AG04450 (cell line): ENCODE measurements around the gene COPB2. TPM values are rescaled to one million over a fixed set of nuclear protein-coding genes. Genes with fewer than 3 reads are reported as not detected.

ENCODE experiments used
- CTCF ChIA-PET: fragments of 300-600, 350-600 bp; formaldehyde crosslinking; extraction: SDS; loops from one replicate; lab custom pipeline; 2022; ENCODE audit warnings: antibody characterized with exemption, inconsistent platforms; lab: Charles Lee
- POLR2A ChIA-PET: fragments of 350-600 bp; formaldehyde crosslinking; extraction: SDS; loops from one replicate; lab custom pipeline; 2021; ENCODE audit warnings: antibody characterized with exemption, inconsistent platforms; lab: Yijun Ruan, JAX
- DNase-seq: peaks from one replicate; pipeline ENCODE4 v3.0.0-alpha.2; 2011; ENCODE audit warnings: low read depth, low spot score
- H3K27ac ChIP-seq: one replicate; pipeline ENCODE4 v1.5.1; 2012; ENCODE audit warnings: low read depth, low read length, control low read depth
- H3K27me3 ChIP-seq: one replicate; pipeline ENCODE4 v1.6.0; 2012; ENCODE audit warnings: low read length; ENCODE audit not compliant: control insufficient read depth, insufficient read depth
- H3K4me3 ChIP-seq: 2 replicates; pipeline ENCODE4 v1.5.1; 2011; ENCODE audit warnings: mild to moderate bottlenecking, low read depth, low read length, control low read depth
- H3K9me3 ChIP-seq: 2 replicates; pipeline ENCODE4 v1.5.1; 2012; ENCODE audit warnings: low read length; ENCODE audit not compliant: control insufficient read depth, insufficient read depth
- polyA plus RNA-seq: library from polyadenylated mRNA; depleted of rRNA; stranded (reverse); fragments of >200 nt; gene quantifications from 2 replicates; pipeline ENCODE4 v1.2.3, GENCODE V29; 2011
- TF ChIP-seq, protein P1 (sequence below): IDR thresholded peaks from 2 replicates; pipeline ENCODE4 v1.5.1; 2011; ENCODE audit warnings: low read depth, low read length, control low read depth, inconsistent platforms

COPB2 gene
- polyA plus RNA-seq, 1 experiment: 331 TPM

DNA sequence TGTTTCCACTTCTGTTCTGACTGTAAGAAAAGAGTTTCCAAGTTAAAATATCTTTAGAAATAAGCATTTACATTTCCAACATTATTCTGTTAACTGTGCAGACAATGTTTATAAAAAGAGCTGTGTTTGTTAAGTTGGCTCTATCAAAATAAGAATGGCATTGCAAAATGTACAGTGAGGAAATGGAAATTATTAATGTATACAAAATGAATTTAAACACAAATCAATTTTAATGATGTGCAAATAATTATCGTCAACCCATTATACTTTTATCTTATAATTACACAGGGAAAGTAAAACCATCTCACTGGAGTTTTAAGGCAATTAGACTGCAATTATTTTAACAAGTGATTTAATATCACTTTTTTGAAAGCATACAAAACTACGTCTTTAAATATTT lies 28.2 kb downstream of the COPB2 start:
- H3K4me3 ChIP-seq: no peak overlapping the region
- CTCF ChIA-PET: interaction anchor here (1.0 to 3.7 kb wide), 4 partner anchors 8 to 445 kb away, joined by 3 to 45 read pairs (median 4); no protein-coding TSS in a partner anchor
- DNase-seq: no peak
- TF ChIP-seq, protein P1, sequence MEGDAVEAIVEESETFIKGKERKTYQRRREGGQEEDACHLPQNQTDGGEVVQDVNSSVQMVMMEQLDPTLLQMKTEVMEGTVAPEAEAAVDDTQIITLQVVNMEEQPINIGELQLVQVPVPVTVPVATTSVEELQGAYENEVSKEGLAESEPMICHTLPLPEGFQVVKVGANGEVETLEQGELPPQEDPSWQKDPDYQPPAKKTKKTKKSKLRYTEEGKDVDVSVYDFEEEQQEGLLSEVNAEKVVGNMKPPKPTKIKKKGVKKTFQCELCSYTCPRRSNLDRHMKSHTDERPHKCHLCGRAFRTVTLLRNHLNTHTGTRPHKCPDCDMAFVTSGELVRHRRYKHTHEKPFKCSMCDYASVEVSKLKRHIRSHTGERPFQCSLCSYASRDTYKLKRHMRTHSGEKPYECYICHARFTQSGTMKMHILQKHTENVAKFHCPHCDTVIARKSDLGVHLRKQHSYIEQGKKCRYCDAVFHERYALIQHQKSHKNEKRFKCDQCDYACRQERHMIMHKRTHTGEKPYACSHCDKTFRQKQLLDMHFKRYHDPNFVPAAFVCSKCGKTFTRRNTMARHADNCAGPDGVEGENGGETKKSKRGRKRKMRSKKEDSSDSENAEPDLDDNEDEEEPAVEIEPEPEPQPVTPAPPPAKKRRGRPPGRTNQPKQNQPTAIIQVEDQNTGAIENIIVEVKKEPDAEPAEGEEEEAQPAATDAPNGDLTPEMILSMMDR: no peak
- H3K9me3 ChIP-seq: no peaks in the 10 kb centered on the region
- POLR2A ChIA-PET: interaction anchor here (1.0 to 2.3 kb wide), 2 partner anchors 7 to 29 kb away, joined by 3 to 5 read pairs; no protein-coding TSS in a partner anchor
- no peak overlapping the region for H3K27ac ChIP-seq
- H3K27me3 ChIP-seq: no peaks in the 10 kb centered on the region

DNA sequence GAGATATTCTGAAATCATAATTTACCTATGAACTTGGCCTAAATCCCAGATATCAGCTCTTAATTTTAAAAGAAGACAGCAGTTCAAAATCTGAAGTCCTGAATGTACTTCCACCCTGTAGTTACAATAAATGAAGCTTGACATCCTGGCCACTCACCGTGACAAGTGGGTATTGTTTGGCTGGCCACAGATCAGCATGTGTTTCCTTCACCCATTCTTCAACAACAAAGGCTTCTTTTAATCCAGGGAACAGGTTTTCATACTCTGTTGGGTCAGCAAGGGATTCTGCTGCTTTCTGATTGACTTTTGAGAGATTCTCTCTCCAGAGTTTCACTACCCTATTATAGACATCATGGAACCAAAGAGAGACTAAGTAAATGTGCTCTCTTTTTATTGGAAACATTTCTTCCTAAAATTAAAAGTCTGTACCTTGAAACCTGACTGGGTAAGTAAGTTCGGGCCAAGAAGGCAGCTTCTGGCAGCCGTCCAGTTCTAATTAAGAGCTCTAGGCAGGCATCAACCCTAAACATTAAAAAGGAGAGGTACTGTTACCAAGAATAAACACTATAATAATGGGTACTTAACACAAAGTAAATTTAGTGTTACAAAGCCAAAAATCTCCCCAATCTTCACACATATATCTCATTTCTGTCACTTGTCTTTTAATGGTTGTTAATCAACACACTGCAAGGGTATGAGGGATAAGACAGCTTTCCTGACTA lies 30.4 kb downstream of the COPB2 start:
- no peak for DNase-seq
- H3K27me3 ChIP-seq: no peaks in the 10 kb centered on the region
- CTCF ChIA-PET: interaction anchor here (1.6 kb wide), 1 partner anchor 10 kb away, joined by 4 read pairs; no protein-coding TSS in a partner anchor
- H3K9me3 ChIP-seq: no peaks in the 10 kb centered on the region
- no peak overlapping the region for H3K4me3 ChIP-seq
- POLR2A ChIA-PET: no interaction called here
- TF ChIP-seq, protein P1: no peak
- H3K27ac ChIP-seq: no peak overlapping the region

DNA sequence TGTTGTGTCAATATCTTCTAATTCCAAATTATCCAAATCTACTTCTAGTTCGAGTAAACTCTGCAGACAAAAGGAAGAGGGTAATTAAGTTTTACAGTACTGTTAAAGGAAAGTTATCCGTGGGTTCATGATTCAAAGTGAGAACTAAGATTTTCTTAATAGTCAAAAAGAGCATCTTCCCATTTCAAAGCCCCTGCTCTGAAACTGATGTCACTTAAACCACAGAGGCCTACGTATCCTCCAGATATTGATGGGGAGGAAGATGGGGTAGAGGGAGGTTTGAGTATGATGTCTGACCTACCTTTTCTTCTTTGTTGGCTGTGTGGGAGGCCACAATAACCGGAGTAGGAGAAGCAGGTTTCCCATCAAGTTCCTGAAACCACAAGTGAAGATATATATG lies 31.5 kb downstream of the COPB2 start:
- TF ChIP-seq, protein P1: no peak
- ChIA-PET POLR2A (no interaction called here), CTCF (interaction anchor here (1.6 kb wide), 1 partner anchor 9 kb away, joined by 4 read pairs; no protein-coding TSS in a partner anchor)
- DNase-seq: no peak
- no peaks in the 10 kb centered on the region for H3K9me3 ChIP-seq
- H3K4me3 ChIP-seq: no peak overlapping the region
- no peaks in the 10 kb centered on the region for H3K27me3 ChIP-seq
- H3K27ac ChIP-seq: no peak overlapping the region

DNA sequence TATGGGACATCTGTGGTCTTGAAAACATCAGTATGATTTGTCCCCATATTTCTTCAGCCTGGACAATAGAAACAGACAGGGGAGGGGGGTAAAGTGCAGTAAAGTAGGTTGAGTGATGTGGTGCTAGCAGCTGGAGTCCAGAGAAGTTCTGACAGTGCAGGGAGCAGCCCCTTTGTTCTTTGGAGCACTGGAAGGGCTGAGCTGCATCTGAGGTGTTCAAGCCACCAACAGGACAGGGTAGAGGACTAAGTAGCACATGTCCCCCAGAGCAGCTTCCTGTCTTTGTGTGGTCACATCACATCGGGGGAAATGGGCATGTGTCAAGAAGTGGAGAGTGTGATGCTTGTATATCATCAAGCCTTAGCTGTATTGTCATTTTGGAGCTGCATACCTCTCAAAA lies 33.6 kb downstream of the COPB2 start:
- Histone ChIP-seq H3K4me3 (no peak overlapping the region), H3K9me3 (no peaks in the 10 kb centered on the region), H3K27me3 (no peaks in the 10 kb centered on the region), H3K27ac (no peak overlapping the region)
- TF ChIP-seq, protein P1: no peak
- POLR2A ChIA-PET: interaction anchor here (1.5 kb wide), 1 partner anchor 34 kb away, joined by 3 read pairs; no protein-coding TSS in a partner anchor
- CTCF ChIA-PET: interaction anchor here (0.7 to 3.9 kb wide), 4 partner anchors 11 to 420 kb away, joined by 3 to 49 read pairs (median 16); no protein-coding TSS in a partner anchor
- no peak for DNase-seq

DNA sequence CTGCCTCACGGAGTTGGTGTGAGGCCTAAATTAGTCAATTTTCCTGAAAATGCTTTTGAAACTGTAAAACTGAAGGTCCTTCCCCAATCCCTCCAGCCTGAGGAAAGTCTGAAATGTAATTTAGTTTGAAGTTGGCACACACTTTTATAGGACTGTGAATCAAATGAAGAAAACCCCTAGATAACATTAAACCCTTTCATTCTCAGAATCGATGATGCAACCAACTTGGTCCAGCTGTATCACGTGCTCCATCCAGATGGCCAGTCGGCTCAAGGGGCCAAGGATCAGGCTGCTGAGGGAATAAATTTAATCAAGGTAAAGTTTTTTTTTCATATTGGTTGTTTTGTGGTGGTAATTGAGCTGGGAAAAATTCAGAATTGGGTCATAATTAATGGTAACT lies 34.0 kb downstream of the COPB2 start:
- no peak for DNase-seq
- ChIA-PET POLR2A (interaction anchor here (1.5 kb wide), 1 partner anchor 35 kb away, joined by 3 read pairs; no protein-coding TSS in a partner anchor), CTCF (interaction anchor here (0.7 to 3.9 kb wide), 5 partner anchors 12 to 440 kb away, joined by 3 to 49 read pairs (median 6); no protein-coding TSS in a partner anchor)
- Histone ChIP-seq H3K27me3 (no peaks in the 10 kb centered on the region), H3K27ac (no peak overlapping the region), H3K9me3 (no peaks in the 10 kb centered on the region), H3K4me3 (no peak overlapping the region)
- TF ChIP-seq, protein P1: no peak
